ENCODE results near the gene PLA2G5. TPM values are rescaled to one million over a fixed set of nuclear protein-coding genes. Genes with fewer than 3 reads are reported as not detected.

The PLA2G5 gene
- total RNA-seq, 2 experiments from 2014 or later: not detected

DNA sequence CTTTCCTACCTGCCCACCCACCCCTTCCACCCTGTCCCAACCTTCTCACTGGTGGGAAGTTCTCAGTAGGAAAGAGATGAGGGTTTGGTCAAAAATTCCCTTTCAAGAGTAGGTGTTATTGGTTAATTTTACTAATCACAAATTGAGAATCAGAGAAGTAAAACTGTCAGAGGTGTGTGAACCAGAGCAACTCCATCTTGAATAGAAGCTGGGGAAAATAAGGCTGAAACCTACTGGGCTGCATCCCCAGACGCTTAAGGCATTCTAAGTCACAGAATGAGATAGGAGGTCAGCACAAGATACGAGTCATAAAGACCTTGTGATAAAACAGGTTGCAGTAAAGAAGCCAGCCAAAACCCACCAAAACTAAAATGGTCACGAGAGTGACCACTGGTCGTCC lies 37.8 kb downstream of the PLA2G5 start:
- no peaks in the 10 kb centered on the region for H3K9me3 Mint-ChIP-seq
- intact Hi-C loops (cut with micrococcal nuclease): no loop called here
- H3K36me3 Mint-ChIP-seq (ENCODE audit: low read depth): no peaks in the 10 kb centered on the region
- DNase-seq: no peak
- ChIA-PET CTCF (no interaction called here), POLR2A (no interaction called here)
- no peak overlapping the region for H3K27ac Mint-ChIP-seq
- TF ChIP-seq, protein P1, sequence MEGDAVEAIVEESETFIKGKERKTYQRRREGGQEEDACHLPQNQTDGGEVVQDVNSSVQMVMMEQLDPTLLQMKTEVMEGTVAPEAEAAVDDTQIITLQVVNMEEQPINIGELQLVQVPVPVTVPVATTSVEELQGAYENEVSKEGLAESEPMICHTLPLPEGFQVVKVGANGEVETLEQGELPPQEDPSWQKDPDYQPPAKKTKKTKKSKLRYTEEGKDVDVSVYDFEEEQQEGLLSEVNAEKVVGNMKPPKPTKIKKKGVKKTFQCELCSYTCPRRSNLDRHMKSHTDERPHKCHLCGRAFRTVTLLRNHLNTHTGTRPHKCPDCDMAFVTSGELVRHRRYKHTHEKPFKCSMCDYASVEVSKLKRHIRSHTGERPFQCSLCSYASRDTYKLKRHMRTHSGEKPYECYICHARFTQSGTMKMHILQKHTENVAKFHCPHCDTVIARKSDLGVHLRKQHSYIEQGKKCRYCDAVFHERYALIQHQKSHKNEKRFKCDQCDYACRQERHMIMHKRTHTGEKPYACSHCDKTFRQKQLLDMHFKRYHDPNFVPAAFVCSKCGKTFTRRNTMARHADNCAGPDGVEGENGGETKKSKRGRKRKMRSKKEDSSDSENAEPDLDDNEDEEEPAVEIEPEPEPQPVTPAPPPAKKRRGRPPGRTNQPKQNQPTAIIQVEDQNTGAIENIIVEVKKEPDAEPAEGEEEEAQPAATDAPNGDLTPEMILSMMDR (IDR thresholded peaks at IDR 0.05): no peak
- no peak for ATAC-seq
- H3K27me3 Mint-ChIP-seq: peaks cover 14% of the 10 kb centered on the region
- no peak overlapping the region for H3K4me3 Mint-ChIP-seq
- no peaks in the 10 kb centered on the region for H3K4me1 Mint-ChIP-seq (ENCODE audit: low read depth)

DNA sequence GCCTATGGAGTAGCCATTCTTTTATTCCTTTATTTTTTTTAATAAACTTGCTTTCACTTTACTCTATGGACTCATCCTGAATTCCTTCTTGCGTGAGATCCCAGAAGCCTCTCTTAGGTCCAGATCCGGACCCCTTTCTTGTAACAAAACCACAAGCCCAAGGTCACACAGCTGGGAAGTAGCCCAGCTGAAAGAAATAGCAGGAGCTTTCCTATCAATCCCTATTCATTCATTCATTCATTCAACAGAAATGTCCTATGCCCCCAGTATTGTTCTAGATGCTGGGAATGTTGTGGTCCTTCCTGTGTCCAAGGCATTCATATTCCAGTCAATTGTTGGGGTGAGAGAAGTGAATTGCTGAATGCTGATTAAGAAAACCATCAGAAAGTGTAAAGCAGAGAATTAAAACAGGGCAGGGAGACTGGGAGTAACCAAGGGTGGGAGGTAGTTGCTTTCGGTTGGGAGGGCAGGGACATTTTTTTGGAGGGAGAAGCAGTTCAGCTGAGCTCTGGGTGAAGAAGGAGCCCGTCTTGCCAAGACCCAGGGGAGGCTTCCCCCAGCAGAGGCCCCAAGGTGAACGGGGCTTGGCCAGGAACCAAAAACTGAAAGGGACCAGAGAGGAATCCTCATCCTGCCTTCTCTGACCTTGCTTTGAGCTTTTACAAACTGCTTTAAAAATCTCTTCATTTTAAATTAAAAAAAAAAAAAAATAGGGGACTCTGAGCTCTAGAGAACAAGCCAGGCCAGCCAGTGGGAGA lies 38.6 kb downstream of the PLA2G5 start:
- ChIA-PET CTCF (no interaction called here), POLR2A (no interaction called here)
- ATAC-seq: no peak
- no peaks in the 10 kb centered on the region for H3K36me3 Mint-ChIP-seq (ENCODE audit: low read depth)
- H3K27ac Mint-ChIP-seq: no peak overlapping the region
- no peak overlapping the region for H3K4me3 Mint-ChIP-seq
- intact Hi-C loops (cut with micrococcal nuclease): no loop called here
- H3K4me1 Mint-ChIP-seq (ENCODE audit: low read depth): no peaks in the 10 kb centered on the region
- no peak for DNase-seq
- TF ChIP-seq, protein P1 (IDR thresholded peaks at IDR 0.05): no peak
- H3K9me3 Mint-ChIP-seq: no peaks in the 10 kb centered on the region
- peaks cover 14% of the 10 kb centered on the region for H3K27me3 Mint-ChIP-seq

DNA sequence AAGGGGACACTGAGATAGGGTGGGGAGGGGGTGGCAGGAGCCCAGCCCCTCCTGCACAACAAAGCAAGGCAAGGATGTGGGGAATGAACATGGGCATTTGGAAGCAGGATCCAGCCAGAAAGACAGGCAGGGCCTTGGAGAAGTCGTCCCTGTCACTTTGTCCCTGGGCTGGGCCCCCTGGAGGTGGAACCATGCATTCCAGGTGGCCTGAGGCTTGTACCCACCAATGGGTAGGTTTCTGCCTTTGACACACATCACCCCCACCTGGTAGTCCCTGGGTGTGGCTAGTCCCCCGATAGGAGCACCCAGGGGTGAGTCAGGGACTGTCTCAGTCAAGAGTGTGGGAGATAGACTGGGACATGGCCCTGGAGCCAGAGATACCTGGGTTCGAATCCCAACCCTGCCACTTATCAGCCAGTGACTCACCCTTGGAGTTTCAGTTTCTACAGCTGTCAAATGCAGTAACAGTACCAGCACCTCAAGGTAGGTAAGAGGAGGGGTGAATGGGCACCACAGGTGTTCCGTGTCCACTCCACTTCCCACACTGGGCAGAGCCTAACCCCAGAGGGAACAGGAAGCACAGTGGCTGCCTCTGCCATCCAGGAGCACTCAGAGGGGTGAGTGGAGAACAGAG lies 39.3 kb downstream of the PLA2G5 start:
- Mint-ChIP-seq H3K4me1 (ENCODE audit: low read depth) (no peaks in the 10 kb centered on the region), H3K27me3 (peaks cover 14% of the 10 kb centered on the region), H3K4me3 (no peak overlapping the region), H3K9me3 (no peaks in the 10 kb centered on the region), H3K36me3 (ENCODE audit: low read depth) (no peaks in the 10 kb centered on the region), H3K27ac (no peak overlapping the region)
- ChIA-PET POLR2A (no interaction called here), CTCF (no interaction called here)
- TF ChIP-seq, protein P1 (IDR thresholded peaks at IDR 0.05): no peak
- intact Hi-C loops (cut with micrococcal nuclease): no loop called here
- ATAC-seq (peak; percentile 37), DNase-seq (peak; percentile 5)

DNA sequence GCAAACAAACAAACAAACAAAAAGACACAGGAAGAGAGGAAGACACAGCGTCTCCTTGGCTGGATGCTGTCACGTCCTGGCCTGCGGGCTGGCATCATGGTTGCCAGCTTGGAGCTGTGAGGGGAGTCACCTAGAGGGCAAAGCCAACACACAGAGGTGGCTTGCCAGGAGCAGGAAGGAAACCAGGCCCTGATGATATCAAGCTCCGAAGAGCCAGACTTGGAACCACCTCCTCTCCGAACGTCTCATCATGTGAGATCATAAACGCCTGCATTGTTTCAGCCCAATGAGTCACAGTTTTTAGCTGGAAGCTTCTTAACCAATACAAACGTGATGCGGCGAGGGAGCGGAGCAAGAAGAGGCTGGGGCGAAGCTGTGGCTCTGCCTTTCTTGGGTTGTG lies 40.7 kb downstream of the PLA2G5 start:
- peaks cover 16% of the 10 kb centered on the region for H3K27me3 Mint-ChIP-seq
- no peak for ATAC-seq

More for the DNA sequence above, 40.7 kb downstream of the PLA2G5 start:
- no peaks in the 10 kb centered on the region for H3K4me1 Mint-ChIP-seq (ENCODE audit: low read depth)
- H3K9me3 Mint-ChIP-seq: no peaks in the 10 kb centered on the region
- no peak overlapping the region for H3K4me3 Mint-ChIP-seq
- intact Hi-C loops (cut with micrococcal nuclease): no loop called here
- TF ChIP-seq, protein P1 (IDR thresholded peaks at IDR 0.05): no peak
- DNase-seq: no peak
- no peaks in the 10 kb centered on the region for H3K36me3 Mint-ChIP-seq (ENCODE audit: low read depth)
- CTCF ChIA-PET: interaction anchor here (0.8 to 1.3 kb wide), 4 partner anchors 9 to 42 kb away, joined by 3 to 5 read pairs (median 3); no protein-coding TSS in a partner anchor
- no peak overlapping the region for H3K27ac Mint-ChIP-seq
- POLR2A ChIA-PET: no interaction called here

Measured in activated CD8-positive, alpha-beta T cell treated with anti-CD3 and anti-CD28 coated beads for 36 hours (primary cell).